Esophagus squamous epithelium (tissue), 4 donors: Measurements from ENCODE around the gene SLIRP.
"Not testable (repeated sequence)": the region's sequence is repeated elsewhere in the genome, so short reads cannot be mapped to it uniquely, and the experiment has no call there.

Experiments used
- CTCF ChIP-seq, 6 experiments: fragments of 450-650 bp in 4 of 6; fragments of 200-600 bp in 2 of 6; sonication (generic) in 2 of 6; IDR thresholded peaks; one replicate each; pipeline ENCODE4 v1.5.1; 2016 to 2019; ENCODE audit warnings: antibody characterized with exemption in 6 of 6, mild to moderate bottlenecking in 4 of 6, moderate library complexity in 4 of 6
- POLR2A ChIP-seq, 4 donors: fragments of 450-650 bp; IDR thresholded peaks; one replicate each; pipeline ENCODE4 v1.6.1; 2017; ENCODE audit warnings: antibody characterized with exemption in 4 of 4, mild to moderate bottlenecking in 4 of 4, moderate library complexity in 3 of 4

- TF ChIP-seq CTCF, POLR2A (IDR thresholded peaks at IDR 0.05): not testable (repeated sequence)
Measured at GRCh38 chr14:77661562-77661961, 46.3 kb upstream of the SLIRP start.
